GM21717 (cell line): ENCODE data around the gene NPR3.

ENCODE experiments used
- ATAC-seq: cut with Tn5 transposase; IDR thresholded peaks from one replicate; pipeline ENCODE4 v1.9.1; 2021; ENCODE audit warnings: mild to moderate bottlenecking, moderate library complexity; ENCODE audit not compliant: unreplicated experiment

Gene NPR3

GRCh38 chr5:32711681-32712480 is 760 bp downstream of the NPR3 start:
- ATAC-seq = no peak

GRCh38 chr5:32712481-32713360 is 1.6 kb downstream of the NPR3 start:
- ATAC-seq = no peak

DNA sequence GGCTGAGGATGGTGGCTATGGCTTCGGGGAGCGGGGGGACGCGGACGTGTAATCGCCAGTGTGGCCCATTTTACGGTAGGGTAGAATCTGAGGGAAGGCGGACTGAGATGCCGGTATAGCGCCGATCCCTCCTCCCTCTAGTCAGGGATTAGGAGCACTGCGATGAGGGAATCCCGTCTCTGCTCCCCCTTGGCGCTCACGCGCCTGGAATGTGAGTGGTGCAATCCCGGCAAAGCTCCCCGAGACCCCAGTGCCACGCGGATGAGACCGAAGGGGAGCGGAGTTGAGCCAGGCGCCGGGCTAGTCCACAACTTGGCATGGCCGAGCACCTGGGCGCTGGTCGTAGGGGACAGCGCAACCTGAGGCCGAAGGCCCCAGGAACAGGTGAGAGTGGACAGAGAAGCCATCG is 2.2 kb downstream of the NPR3 start:
- no peak for ATAC-seq

- ATAC-seq = no peak
Measured at GRCh38 chr5:32713770-32714381, 2.8 kb downstream of the NPR3 start.

GRCh38 chr5:32714836-32715235 is 3.7 kb downstream of the NPR3 start:
- no peak for ATAC-seq

GRCh38 chr5:32720300-32720699 is 9.2 kb downstream of the NPR3 start:
- ATAC-seq = no peak

GRCh38 chr5:32721626-32722025 is 10.5 kb downstream of the NPR3 start:
- no peak for ATAC-seq

DNA sequence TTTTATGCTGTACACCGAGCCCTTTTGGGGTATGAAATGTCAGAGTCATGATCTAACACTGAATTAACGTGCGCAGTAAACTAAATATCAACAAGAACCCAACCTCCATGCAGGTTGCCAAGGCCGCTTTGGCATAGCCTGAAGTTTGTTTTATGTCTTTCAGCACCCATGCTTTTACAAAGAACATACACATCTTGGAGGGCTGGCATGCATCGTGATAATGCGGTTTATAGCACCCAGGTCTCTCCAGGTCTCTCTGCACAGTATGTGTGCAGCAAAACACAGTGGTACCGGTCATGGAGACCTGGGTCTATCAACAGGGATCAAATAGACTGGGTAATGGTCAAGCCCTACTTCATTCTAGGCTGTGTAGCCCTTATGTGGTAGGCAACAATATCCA is 11.8 kb downstream of the NPR3 start:
- no peak for ATAC-seq

GRCh38 chr5:32724526-32724925 is 13.4 kb downstream of the NPR3 start:
- ATAC-seq = no peak

DNA sequence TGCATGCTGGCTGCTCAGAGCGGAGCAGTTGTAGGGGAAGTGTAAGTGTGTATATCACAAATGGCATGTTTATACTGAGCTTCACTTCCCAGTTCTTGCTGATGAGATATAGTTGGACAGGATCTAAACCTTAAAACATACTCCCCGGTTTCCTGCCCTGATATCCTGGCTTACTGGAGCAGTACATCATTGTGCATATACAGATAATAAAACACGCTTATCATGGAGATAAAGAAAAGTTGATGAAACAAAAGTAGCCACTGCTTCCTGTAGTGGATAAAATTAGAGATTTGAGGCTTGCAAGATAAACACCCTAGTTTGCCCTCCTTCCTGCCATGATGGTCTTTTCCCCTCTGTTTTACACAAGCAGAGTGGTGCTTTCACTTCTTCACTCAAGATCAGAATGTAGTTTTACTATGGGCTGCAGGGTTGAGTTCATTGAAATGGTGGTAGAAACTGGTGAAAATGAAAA is 15.0 kb downstream of the NPR3 start:
- no peak for ATAC-seq

GRCh38 chr5:32729651-32730050 is 18.5 kb downstream of the NPR3 start:
- no peak for ATAC-seq

DNA sequence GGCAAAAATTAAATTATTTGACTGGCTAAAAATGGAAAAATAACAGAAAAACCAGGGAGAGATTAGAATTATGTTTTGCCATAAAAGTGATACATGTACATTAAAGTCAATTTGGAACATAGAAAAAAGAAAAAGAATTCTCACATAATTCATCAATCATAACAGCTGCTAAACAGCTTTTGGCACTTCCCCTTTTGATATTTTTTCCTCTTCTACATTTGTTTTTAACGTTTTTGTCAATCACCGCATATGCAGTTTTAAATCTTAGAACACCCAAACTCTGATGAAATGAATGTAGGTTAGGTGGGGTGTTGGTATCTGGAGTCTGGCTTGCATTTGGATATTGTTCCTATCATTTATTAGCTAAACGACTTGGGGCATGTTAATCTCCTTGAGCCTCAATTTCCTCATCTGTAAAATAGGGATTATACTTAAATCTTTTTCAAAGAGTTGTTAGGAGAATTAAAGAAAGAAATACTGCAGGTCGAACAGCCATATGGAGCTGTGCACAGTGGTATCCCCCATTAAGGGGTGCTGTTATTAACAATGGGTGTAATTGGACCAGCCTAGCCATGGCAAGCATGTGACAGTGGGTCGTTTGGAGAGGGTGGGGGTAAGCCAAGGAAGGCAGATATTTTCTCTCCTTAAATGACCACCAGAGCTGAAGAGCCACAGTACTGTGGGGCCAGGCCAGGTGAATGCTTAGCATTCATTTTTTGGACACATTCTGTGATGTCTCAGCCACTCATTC is 22.6 kb downstream of the NPR3 start:
- no peak for ATAC-seq

- no peak for ATAC-seq
Measured at GRCh38 chr5:32734827-32735378, 23.8 kb downstream of the NPR3 start.

DNA sequence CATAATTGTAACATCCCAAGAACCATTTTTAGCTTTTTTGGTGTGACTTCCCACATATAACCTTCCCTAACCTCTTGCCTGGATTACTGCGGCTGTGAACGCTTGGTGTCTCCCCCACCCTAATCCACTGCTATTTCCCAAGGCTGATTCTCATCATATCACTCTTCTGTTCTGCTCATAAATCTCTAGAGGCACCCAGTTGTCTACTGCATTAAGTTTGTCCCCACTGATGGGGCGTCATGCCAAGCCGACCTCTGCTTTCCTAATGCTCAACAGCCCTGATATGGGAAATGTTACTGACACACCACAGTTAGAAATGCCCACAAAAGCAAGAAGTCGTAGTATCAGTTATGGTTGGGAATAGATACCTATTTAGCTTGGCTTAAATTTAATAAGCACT is 24.4 kb downstream of the NPR3 start:
- no peak for ATAC-seq

DNA sequence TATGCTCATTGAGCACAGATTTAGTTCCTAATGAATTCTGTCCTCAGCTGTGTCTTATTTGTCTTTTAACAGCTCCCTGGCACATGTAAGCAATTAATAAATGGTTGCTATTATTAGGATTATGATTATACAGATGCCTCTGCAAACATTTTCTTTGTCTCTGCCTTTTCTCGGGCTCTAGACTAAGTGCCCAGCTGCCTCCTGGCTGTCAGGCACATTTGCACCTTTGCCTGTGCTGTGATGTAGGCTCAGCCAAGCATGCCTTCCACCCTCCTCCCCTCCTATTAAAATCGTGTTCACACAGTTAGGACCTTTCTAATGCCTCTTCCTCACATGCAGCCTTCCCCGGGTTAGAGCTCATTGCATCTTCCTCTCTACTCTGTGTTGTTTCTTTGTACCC is 25.7 kb downstream of the NPR3 start:
- ATAC-seq = no peak

GRCh38 chr5:32740651-32741050 is 29.5 kb downstream of the NPR3 start:
- no peak for ATAC-seq

DNA sequence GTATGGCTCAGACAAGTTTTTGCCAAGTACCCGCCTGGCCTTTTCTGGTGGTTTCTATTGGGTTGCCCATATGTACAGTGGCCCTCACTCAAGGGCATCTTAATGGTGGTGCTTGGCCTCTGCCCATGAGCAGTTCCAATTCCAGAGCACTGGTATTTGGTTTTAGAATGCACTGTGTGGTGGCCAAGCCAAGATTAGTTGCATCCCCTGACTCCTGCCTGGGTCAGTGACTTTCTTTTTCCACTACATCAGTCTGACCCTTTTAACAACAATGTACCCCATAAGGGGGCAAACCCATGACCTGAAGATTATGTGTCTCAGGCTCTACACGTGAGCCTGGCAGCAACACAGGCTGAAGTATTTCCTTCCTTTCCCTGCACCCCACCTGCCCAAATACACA is 34.2 kb downstream of the NPR3 start:
- ATAC-seq = no peak

DNA sequence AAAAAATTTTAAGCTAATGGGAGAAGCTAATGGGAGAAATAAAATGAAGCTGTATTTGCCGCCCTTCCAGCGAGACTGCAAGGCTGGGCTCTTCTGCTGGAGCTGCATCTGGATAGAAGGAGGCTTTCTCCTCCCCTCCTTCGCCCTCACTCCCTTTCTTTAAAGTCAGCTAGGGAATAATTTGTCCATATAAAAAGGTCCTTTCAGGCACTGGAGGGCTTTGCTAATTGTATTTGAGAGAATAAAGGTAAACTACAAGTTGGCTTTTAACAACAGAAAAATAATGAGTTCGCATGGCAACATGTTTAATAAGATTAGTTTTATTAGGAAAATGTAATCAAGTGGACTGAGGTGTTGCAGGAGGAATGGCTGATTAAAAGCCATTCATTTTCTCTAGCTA is 41.3 kb downstream of the NPR3 start:
- no peak for ATAC-seq

GRCh38 chr5:32753051-32753450 is 41.9 kb downstream of the NPR3 start:
- no peak for ATAC-seq

DNA sequence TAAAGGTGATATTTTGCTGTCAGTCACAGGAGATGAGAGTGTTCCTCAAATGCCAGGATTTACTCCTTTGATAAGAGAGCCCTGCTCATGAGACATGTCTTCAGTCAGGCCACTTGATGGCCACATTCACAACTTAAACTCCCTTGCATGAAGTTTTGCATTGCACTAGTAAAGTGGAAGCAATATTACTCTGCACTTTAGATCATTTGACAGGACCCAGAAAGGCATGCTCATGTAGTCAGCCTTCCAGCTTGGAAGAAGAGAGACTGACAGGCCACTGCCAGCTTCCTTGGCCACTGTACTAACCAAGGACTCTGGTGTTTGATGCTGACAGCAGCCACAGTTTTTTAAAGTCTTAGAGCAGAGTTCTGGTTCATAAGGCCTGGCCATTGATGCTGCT is 42.6 kb downstream of the NPR3 start:
- ATAC-seq = no peak

DNA sequence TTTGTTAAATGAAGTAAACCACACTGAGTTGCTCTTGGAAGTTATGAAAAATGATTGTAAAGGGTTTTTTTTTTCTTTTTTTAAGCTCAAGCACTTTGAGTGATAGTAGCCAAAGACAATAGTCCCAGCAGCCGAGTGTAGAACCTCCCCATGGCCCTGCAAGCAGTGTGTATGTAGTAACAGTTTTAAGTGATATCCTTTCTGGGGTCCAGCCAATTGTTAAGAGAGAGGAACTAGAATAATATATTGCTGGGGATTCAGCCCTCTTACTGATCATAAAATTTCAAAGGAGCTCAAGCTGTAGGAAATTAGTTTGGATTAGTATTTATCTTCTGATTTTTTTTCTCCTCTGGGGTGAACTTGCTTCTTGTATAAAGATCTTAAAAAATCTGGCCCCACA is 43.2 kb downstream of the NPR3 start:
- ATAC-seq = no peak
